Spinal cord (tissue), 10 donors: ENCODE data around the gene NUP58. TPM values are rescaled to one million over a fixed set of nuclear protein-coding genes. Genes with fewer than 3 reads are reported as not detected.
"Not testable (repeated sequence)": the region's sequence is repeated elsewhere in the genome, so short reads cannot be mapped to it uniquely, and the experiment has no call there.

Experiments
- DNase-seq, 6 donors: peaks; one replicate each; pipeline versions ENCODE4 v3.0.0 to v3.0.0-alpha.2; 2013 to 2015; ENCODE audit warnings: low spot score in 6 of 6, low read depth in 4 of 6
- H3K27ac ChIP-seq: one replicate; pipeline ENCODE4 v1.5.1; 2013; ENCODE audit warnings: low read depth, low read length, control low read depth
- H3K27me3 ChIP-seq: one replicate; pipeline ENCODE4 v1.6.1; 2013; ENCODE audit warnings: low read length; ENCODE audit not compliant: control insufficient read depth, insufficient read depth
- H3K36me3 ChIP-seq: one replicate; pipeline ENCODE4 v1.6.1; 2013; ENCODE audit warnings: low read length; ENCODE audit not compliant: control insufficient read depth, insufficient read depth
- H3K4me1 ChIP-seq: one replicate; pipeline ENCODE4 v1.6.1; 2013; ENCODE audit warnings: low read length; ENCODE audit not compliant: control insufficient read depth, insufficient read depth
- H3K4me3 ChIP-seq: one replicate; pipeline ENCODE4 v1.5.1; 2013; ENCODE audit warnings: low read depth, low read length, control low read depth
- H3K9me3 ChIP-seq: one replicate; pipeline ENCODE4 v1.6.1; 2013; ENCODE audit warnings: low read length; ENCODE audit not compliant: control insufficient read depth, insufficient read depth
- WGBS: methylation state at CpG from one replicate; pipeline ENCODE4 v1.1.5; 2013; ENCODE audit warnings: missing lambda C conversion rate; ENCODE audit not compliant: insufficient coverage; 5-methylcytosine and 5-hydroxymethylcytosine counted together
- polyA plus RNA-seq, 2 donors: library from polyadenylated mRNA; unstranded; fragments of 120-200 nt; gene quantifications; one replicate each; pipeline ENCODE4 v1.2.1, GENCODE V29; 2013; ENCODE audit not compliant: insufficient read length in 2 of 2
- total RNA-seq, 2 donors: library from RNA; depleted of rRNA in 1 of 2; stranded (reverse); fragments of 120-200 nt in 1 of 2; fragments of >200 nt in 1 of 2; gene quantifications; one replicate each; pipeline versions ENCODE4 v1.2.3 to v1.2.4, GENCODE V29; 2013 to 2014
- donor health status: healthy.

Gene NUP58
- total and polyA plus RNA-seq, 4 donors: 37.6 to 89.5 (median 46.1) TPM

- H3K36me3 ChIP-seq: no peaks in the 10 kb centered on the region
- DNase-seq: no peak
- no peaks in the 10 kb centered on the region for H3K27me3 ChIP-seq
- no peak overlapping the region for H3K4me3 ChIP-seq
- H3K9me3 ChIP-seq: no peaks in the 10 kb centered on the region
- H3K27ac ChIP-seq: no peak overlapping the region
- WGBS: 40% methylated on average over 1 of the region's 3 CpGs
- peaks cover 2% of the 10 kb centered on the region for H3K4me1 ChIP-seq
Observed at GRCh38 chr13:25295701-25296100, 5.7 kb upstream of the NUP58 start.

DNA sequence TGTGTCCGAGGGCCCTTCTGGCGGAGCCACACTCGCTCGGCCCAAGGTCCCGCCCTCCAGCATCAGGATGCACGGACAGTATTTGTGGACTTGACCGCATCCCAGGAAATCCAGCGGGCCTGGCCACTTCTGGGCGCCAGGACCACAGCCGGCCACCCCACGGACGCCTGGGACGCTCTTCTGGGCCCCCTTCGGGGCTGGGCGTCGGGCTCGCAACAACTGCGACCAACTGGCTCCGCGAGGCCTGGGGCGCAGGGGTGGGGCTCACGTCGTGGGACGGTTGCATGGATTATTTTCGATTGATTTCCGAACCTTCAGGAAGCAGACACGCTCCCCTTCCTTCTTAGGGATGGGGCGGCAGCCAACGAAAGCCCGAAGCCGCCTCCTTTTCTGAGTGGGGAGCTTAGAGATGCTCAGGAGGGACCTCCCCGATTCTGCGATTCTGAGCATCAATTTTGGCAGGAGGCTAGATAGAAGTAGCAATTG lies 521 bp upstream of the NUP58 start:
- no peaks in the 10 kb centered on the region for H3K9me3 ChIP-seq
- peaks cover 5% of the 10 kb centered on the region for H3K36me3 ChIP-seq
- peaks cover 7% of the 10 kb centered on the region for H3K4me1 ChIP-seq
- H3K4me3 ChIP-seq: peak overlapping the region; percentile 95
- WGBS: 18% methylated on average over 31 of the region's 33 CpGs
- peak overlapping the region; percentile 97 for H3K27ac ChIP-seq
- H3K27me3 ChIP-seq: no peaks in the 10 kb centered on the region
- DNase-seq: no peak

GRCh38 chr13:25302121-25302520 lies 696 bp downstream of the NUP58 start:
- Histone ChIP-seq H3K36me3 (peaks cover 9% of the 10 kb centered on the region), H3K27me3 (no peaks in the 10 kb centered on the region), H3K27ac (peak overlapping the region; percentile 97), H3K4me3 (peak overlapping the region; percentile 95), H3K9me3 (no peaks in the 10 kb centered on the region), H3K4me1 (peaks cover 7% of the 10 kb centered on the region)
- 0% methylated on average over 4 of the region's 7 CpGs for WGBS
- no peak for DNase-seq

DNA sequence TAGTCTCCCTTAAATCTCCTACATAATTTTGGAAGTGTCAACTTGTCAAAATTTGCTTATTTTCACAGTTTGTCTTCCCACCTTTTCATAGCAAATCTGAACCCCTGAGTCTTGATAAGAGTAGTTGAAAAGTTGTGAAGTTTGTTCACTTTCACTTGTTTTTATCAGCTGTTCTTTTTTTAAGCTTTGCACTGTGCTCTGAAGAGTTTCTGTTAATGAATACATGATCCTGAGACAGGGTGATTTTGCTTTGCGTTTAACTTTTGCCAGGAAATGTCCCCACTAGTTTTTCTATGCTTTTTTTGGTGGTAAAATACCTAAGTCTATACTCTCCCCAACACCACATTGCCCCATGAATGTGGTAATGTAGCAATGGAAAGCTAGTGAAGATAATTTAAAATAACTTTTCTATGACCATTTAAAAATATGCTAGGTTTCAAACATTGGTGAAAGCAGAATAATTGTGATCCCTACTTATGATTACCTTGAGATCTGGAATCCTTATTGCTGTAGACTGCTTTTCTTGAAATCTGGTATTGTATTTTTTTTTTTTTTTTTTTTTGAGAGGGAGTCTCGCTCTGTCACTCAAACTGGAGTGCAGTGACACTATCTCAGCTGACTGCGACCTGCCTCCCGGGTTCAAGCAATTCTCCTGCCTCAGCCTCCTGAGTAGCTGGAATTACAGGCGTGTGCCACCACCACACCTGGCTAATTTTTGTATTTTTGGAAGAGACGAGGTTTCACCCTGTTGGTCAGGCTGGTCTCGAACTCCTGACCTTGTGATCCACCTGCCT lies 5.4 kb downstream of the NUP58 start:
- Histone ChIP-seq H3K4me3 (no peak overlapping the region), H3K4me1 (no peaks in the 10 kb centered on the region), H3K27ac (no peak overlapping the region), H3K9me3 (no peaks in the 10 kb centered on the region), H3K27me3 (no peaks in the 10 kb centered on the region), H3K36me3 (peaks cover 19% of the 10 kb centered on the region)
- WGBS: 100% methylated on average over 2 of the region's 7 CpGs
- DNase-seq: no peak

DNA sequence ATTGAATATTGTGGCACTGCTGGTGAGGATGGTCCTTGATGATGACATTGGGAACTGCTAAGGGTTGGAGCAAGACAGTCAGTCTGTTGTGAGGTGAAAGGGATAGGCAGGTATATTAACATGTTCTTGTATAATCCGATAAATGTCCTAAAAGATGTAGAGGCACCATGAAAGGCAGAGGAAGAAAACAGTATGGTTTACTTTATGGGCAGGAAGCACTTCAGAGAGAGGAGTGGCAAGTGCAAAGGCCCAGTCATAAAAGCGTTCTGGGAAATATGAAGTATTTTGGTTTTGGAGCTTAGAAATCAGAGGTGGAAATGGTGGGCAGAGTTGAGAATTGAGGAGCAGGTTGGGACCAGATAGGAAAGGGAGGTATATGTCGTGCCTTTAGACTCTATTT lies 9.5 kb downstream of the NUP58 start:
- H3K4me3 ChIP-seq: no peak overlapping the region
- peaks cover 27% of the 10 kb centered on the region for H3K36me3 ChIP-seq
- DNase-seq: no peak
- no peaks in the 10 kb centered on the region for H3K27me3 ChIP-seq
- no peaks in the 10 kb centered on the region for H3K4me1 ChIP-seq
- no peaks in the 10 kb centered on the region for H3K9me3 ChIP-seq
- no peak overlapping the region for H3K27ac ChIP-seq
- WGBS: 100% methylated on average over 3 of the region's 3 CpGs

- not testable (repeated sequence) for H3K4me3 ChIP-seq, H3K27ac ChIP-seq, H3K9me3 ChIP-seq, DNase-seq, H3K27me3 ChIP-seq, H3K4me1 ChIP-seq
- no CpG with 5 or more reads among the region's 4 CpGs for WGBS
- peaks cover 14% of the 10 kb centered on the region for H3K36me3 ChIP-seq
Observed at GRCh38 chr13:25318946-25319345, 17.5 kb downstream of the NUP58 start.

DNA sequence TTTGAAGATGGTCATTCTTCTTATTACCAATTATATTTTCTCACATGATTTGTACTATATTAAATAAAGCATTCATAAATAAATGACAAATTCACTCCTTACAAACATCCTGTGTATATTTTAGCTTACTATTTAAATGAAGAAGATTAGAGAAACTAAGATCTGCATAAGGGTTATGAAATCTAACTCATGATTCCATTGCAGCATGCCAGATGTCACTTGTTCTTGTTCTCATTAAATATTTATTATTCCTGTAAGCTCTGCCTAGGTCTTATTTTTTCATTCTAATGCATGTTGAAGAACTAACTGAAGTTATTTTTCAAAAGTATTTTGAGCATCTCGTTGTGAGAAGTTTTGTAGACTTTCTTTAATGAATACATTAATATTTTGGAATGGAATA lies 18.3 kb downstream of the NUP58 start:
- Histone ChIP-seq H3K4me3 (no peak overlapping the region), H3K4me1 (no peaks in the 10 kb centered on the region), H3K27ac (no peak overlapping the region), H3K27me3 (no peaks in the 10 kb centered on the region), H3K9me3 (no peaks in the 10 kb centered on the region), H3K36me3 (peaks cover 9% of the 10 kb centered on the region)
- no peak for DNase-seq
- WGBS: no CpG with 5 or more reads among the region's 1 CpG

DNA sequence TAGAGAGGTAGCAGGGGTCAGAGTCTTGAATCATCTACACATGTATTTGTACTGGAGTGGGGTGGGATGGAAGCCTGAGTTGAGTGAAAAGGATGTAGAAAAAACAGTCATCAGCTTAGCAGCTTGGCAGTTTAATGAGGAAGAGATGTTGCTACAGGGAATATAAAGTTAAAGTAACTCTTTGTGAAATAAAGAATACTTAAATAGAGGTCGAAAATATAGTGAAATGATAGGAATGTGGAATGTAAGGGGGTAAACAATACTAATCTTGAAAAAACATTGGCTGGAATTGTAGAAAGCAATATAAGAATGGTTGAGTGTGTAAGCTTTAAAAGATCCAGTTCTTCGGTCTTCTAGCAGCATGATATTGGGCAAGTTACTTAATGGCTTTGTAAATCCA lies 22.7 kb downstream of the NUP58 start:
- Histone ChIP-seq H3K4me1 (no peaks in the 10 kb centered on the region), H3K27me3 (no peaks in the 10 kb centered on the region), H3K36me3 (peaks cover 11% of the 10 kb centered on the region), H3K4me3 (no peak overlapping the region), H3K27ac (no peak overlapping the region), H3K9me3 (no peaks in the 10 kb centered on the region)
- DNase-seq: no peak
- 100% methylated on average over 1 of the region's 2 CpGs for WGBS

- H3K4me3 ChIP-seq: no peak overlapping the region
- H3K9me3 ChIP-seq: no peaks in the 10 kb centered on the region
- H3K27ac ChIP-seq: no peak overlapping the region
- DNase-seq: no peak
- no peaks in the 10 kb centered on the region for H3K27me3 ChIP-seq
- no peaks in the 10 kb centered on the region for H3K4me1 ChIP-seq
- H3K36me3 ChIP-seq: peaks cover 11% of the 10 kb centered on the region
- WGBS: no CpG with 5 or more reads among the region's 4 CpGs
Observed at GRCh38 chr13:25329706-25330105, 28.3 kb downstream of the NUP58 start.

- Histone ChIP-seq H3K27ac (no peak overlapping the region), H3K27me3 (no peaks in the 10 kb centered on the region), H3K4me3 (no peak overlapping the region), H3K36me3 (peaks cover 11% of the 10 kb centered on the region), H3K9me3 (no peaks in the 10 kb centered on the region), H3K4me1 (no peaks in the 10 kb centered on the region)
- whole genome bisulfite sequencing: no CpG with 5 or more reads among the region's 1 CpG
- DNase-seq: no peak
Observed at GRCh38 chr13:25330541-25330940, 29.1 kb downstream of the NUP58 start.
